HCT116 (cell line): ENCODE results near the gene SLC25A13. TPM values are rescaled to one million over a fixed set of nuclear protein-coding genes. Genes with fewer than 3 reads are reported as not detected.

ENCODE experiments used
- ATAC-seq: fragments of 200-7000 bp; cut with Tn5 transposase; 2 replicates; pipeline ENCODE4 v1.9.1; 2020; ENCODE audit warnings: mild to moderate bottlenecking, moderate library complexity
- BruUV-seq: library from RNA; stranded (reverse); fragments of 400-500 nt; replicated peaks from 2 replicates; lab custom pipeline; 2021; lab: Mats Ljungman, UMichigan
- CTCF ChIA-PET: fragments of 300-600 bp; sonication (Branson Sonifier 250); formaldehyde crosslinking; loops from one replicate; lab custom pipeline; 2021; ENCODE audit warnings: antibody characterized with exemption; lab: Charles Lee
- POLR2A ChIA-PET: fragments of 300-600, 350-600 bp; sonication (Branson Sonifier 250); formaldehyde crosslinking; loops from one replicate; lab custom pipeline; 2021; ENCODE audit warnings: antibody characterized with exemption; lab: Charles Lee
- RAD21 ChIA-PET, 2 experiments: fragments of 300-600 bp; sonication (Branson Sonifier 250); formaldehyde crosslinking; loops; one replicate each; lab custom pipeline; 2023; ENCODE audit warnings: low total read pairs in 2 of 2; ENCODE audit not compliant: uncharacterized antibody in 2 of 2, unreplicated experiment in 2 of 2, low non-redundant PET in 1 of 2; lab: Charles Lee
- DNase-seq: peaks from one replicate; pipeline ENCODE4 v3.0.0-alpha.2; 2010; ENCODE audit warnings: low read depth, low spot score
- H2AFZ ChIP-seq: fragments of 200-600 bp; shearing (Covaris generic), sonication (generic); 2 replicates; pipeline ENCODE4 v1.6.1; 2017; ENCODE audit warnings: low read depth, mixed run types, mixed read lengths, antibody characterized with exemption, low read length; ENCODE audit not compliant: poor library complexity, severe bottlenecking
- H3K27ac ChIP-seq: 2 replicates; pipeline ENCODE4 v1.5.1; 2012; ENCODE audit warnings: low read depth, low read length
- H3K27me3 ChIP-seq: fragments of 200-600 bp; sonication (generic); 2 replicates; pipeline ENCODE4 v1.6.1; 2016; ENCODE audit warnings: mixed run types, low read length, mixed read lengths; ENCODE audit not compliant: insufficient read depth
- H3K36me3 ChIP-seq, 2 experiments: fragments of 200-500 bp in 1 of 2; fragments of 200-600 bp in 1 of 2; sonication (Bioruptor generic) in 1 of 2; sonication (generic) in 1 of 2; 2 replicates each; pipeline versions ENCODE4 v1.5.1 to v1.6.1; 2014 to 2016; ENCODE audit warnings: low read length in 2 of 2, inconsistent platforms in 1 of 2, mixed read lengths in 1 of 2, mixed run types in 1 of 2; ENCODE audit not compliant: insufficient read depth in 2 of 2, control insufficient read depth in 1 of 2
- H3K4me1 ChIP-seq, 2 experiments: fragments of 200-600 bp in 1 of 2; sonication (generic) in 1 of 2; 2 replicates each; pipeline versions ENCODE4 v1.5.1 to v1.6.1; 2012 to 2017; ENCODE audit warnings: low read length in 2 of 2, inconsistent platforms in 1 of 2, mild to moderate bottlenecking in 1 of 2, mixed read lengths in 1 of 2, mixed run types in 1 of 2, moderate library complexity in 1 of 2; ENCODE audit not compliant: insufficient read depth in 2 of 2, control insufficient read depth in 1 of 2
- H3K4me2 ChIP-seq: fragments of 200-600 bp; sonication (generic); 2 replicates; pipeline ENCODE4 v1.6.1; 2017; ENCODE audit warnings: mixed run types, low read length, mixed read lengths
- H3K4me3 ChIP-seq, 2 experiments: fragments of 200-600 bp in 1 of 2; sonication (generic) in 1 of 2; replicated peaks in 1 of 2; 2 replicates each; pipeline ENCODE4 v1.5.1; 2011 to 2016; ENCODE audit warnings: low read length in 2 of 2, control low read depth in 1 of 2, low read depth in 1 of 2, mild to moderate bottlenecking in 1 of 2, mixed read lengths in 1 of 2, mixed run types in 1 of 2
- H3K79me2 ChIP-seq: fragments of 200-600 bp; sonication (generic); 2 replicates; pipeline ENCODE4 v1.6.1; 2017; ENCODE audit warnings: mild to moderate bottlenecking, mixed run types, low read length, moderate library complexity, mixed read lengths; ENCODE audit not compliant: insufficient read depth
- H3K9ac ChIP-seq: fragments of 200-600 bp; sonication (generic); 2 replicates; pipeline ENCODE4 v1.6.1; 2016; ENCODE audit warnings: low read length, mixed read lengths
- H3K9me2 ChIP-seq: fragments of 200-600 bp; sonication (generic), shearing (Covaris generic); 2 replicates; pipeline ENCODE4 v1.6.1; 2017; ENCODE audit warnings: mixed run types, mild to moderate bottlenecking, moderate library complexity; ENCODE audit not compliant: insufficient read depth
- H3K9me3 ChIP-seq, 2 experiments: fragments of 200-500 bp in 1 of 2; fragments of 200-600 bp in 1 of 2; sonication (Bioruptor generic) in 1 of 2; sonication (generic) in 1 of 2; 2 replicates each; pipeline ENCODE4 v1.6.1; 2014 to 2017; ENCODE audit warnings: low read length in 2 of 2, mixed read lengths in 2 of 2, inconsistent platforms in 1 of 2, low read depth in 1 of 2, mild to moderate bottlenecking in 1 of 2, mixed run types in 1 of 2, moderate library complexity in 1 of 2; ENCODE audit not compliant: control insufficient read depth in 1 of 2, insufficient read depth in 1 of 2
- H4K20me1 ChIP-seq: fragments of 200-600 bp; sonication (generic), shearing (Covaris generic); 2 replicates; pipeline ENCODE4 v1.6.1; 2017; ENCODE audit warnings: mixed run types, mild to moderate bottlenecking, moderate library complexity; ENCODE audit not compliant: insufficient read depth
- CBX3 ChIP-seq: IDR thresholded peaks from 2 replicates; pipeline ENCODE4 v1.6.1; 2012; ENCODE audit warnings: low read depth
- CEBPB ChIP-seq: IDR thresholded peaks from 2 replicates; pipeline ENCODE4 v1.6.1; 2012; ENCODE audit warnings: low read depth
- JUND ChIP-seq: IDR thresholded peaks from 2 replicates; pipeline ENCODE4 v1.6.1; 2012
- POLR2AphosphoS5 ChIP-seq: IDR thresholded peaks from 2 replicates; pipeline ENCODE4 v1.6.1; 2011; ENCODE audit warnings: mild to moderate bottlenecking, low read depth, low read length, moderate library complexity
- SIN3A ChIP-seq: IDR thresholded peaks from 2 replicates; pipeline ENCODE4 v1.6.1; 2012; ENCODE audit warnings: low read depth
- SP1 ChIP-seq: IDR thresholded peaks from 2 replicates; pipeline ENCODE4 v1.6.1; 2012; ENCODE audit warnings: low read depth
- SRF ChIP-seq: IDR thresholded peaks from 2 replicates; pipeline ENCODE4 v1.6.1; 2012; ENCODE audit warnings: low read depth
- ZFX ChIP-seq: fragments of 450-650 bp; IDR thresholded peaks from 2 replicates; pipeline ENCODE4 v1.6.1; 2017
- intact Hi-C: fragments of 100-400 bp; cut with micrococcal nuclease; formaldehyde crosslinking; loops from 2 replicates; pipeline ENCODE4 v1.10.0; 2022
- total RNA-seq: library from RNA; stranded (reverse); gene quantifications from one replicate; pipeline ENCODE4 v1.2.1, GENCODE V29; 2021; ENCODE audit not compliant: unreplicated experiment
- TF ChIP-seq, protein P1 (sequence below), 3 experiments: fragments of 200-600 bp in 1 of 3; sonication (generic) in 1 of 3; IDR thresholded peaks in 2 of 3; conservative IDR thresholded peaks in 1 of 3; 2 replicates each; pipeline ENCODE4 v1.5.1; 2012 to 2017; ENCODE audit warnings: low read depth in 2 of 3, low read length in 2 of 3, antibody characterized with exemption in 1 of 3, borderline replicate concordance in 1 of 3, control low read depth in 1 of 3, mild to moderate bottlenecking in 1 of 3, mixed read lengths in 1 of 3, mixed run types in 1 of 3, moderate library complexity in 1 of 3; ENCODE audit not compliant: insufficient read depth in 1 of 3

Gene SLC25A13
- total RNA-seq, 1 experiment from 2014 or later: 19.3 TPM

DNA sequence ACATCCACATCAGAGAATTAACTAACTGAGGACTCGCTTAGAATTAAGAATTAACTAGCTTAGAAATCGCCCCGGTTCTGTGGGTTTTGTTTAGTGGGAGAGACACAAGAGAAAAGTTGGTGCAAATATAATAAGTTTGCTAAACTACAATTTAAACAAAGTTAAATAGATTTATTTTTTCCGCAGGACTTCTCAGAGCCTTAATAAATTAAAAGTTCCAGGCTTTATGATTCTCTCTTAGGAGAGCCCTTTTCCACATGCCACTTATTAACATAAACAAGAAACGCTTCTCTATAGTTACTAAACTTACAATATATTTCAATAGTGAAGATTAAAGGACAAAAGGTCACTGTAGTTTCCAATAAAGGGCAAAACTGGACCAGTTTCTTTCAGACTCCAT lies 100.0 kb downstream of the SLC25A13 start (continued):
- TF ChIP-seq, protein P1, sequence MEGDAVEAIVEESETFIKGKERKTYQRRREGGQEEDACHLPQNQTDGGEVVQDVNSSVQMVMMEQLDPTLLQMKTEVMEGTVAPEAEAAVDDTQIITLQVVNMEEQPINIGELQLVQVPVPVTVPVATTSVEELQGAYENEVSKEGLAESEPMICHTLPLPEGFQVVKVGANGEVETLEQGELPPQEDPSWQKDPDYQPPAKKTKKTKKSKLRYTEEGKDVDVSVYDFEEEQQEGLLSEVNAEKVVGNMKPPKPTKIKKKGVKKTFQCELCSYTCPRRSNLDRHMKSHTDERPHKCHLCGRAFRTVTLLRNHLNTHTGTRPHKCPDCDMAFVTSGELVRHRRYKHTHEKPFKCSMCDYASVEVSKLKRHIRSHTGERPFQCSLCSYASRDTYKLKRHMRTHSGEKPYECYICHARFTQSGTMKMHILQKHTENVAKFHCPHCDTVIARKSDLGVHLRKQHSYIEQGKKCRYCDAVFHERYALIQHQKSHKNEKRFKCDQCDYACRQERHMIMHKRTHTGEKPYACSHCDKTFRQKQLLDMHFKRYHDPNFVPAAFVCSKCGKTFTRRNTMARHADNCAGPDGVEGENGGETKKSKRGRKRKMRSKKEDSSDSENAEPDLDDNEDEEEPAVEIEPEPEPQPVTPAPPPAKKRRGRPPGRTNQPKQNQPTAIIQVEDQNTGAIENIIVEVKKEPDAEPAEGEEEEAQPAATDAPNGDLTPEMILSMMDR (IDR thresholded peaks at IDR 0.05 in 2 of 3, conservative IDR thresholded peaks at IDR 0.05 in 1 of 3; ENCODE audit: borderline replicate concordance in 1 of 3, insufficient read depth in 1 of 3, low read depth in 2 of 3, low read length in 2 of 3): no peak
- no peak for TF ChIP-seq CBX3

DNA sequence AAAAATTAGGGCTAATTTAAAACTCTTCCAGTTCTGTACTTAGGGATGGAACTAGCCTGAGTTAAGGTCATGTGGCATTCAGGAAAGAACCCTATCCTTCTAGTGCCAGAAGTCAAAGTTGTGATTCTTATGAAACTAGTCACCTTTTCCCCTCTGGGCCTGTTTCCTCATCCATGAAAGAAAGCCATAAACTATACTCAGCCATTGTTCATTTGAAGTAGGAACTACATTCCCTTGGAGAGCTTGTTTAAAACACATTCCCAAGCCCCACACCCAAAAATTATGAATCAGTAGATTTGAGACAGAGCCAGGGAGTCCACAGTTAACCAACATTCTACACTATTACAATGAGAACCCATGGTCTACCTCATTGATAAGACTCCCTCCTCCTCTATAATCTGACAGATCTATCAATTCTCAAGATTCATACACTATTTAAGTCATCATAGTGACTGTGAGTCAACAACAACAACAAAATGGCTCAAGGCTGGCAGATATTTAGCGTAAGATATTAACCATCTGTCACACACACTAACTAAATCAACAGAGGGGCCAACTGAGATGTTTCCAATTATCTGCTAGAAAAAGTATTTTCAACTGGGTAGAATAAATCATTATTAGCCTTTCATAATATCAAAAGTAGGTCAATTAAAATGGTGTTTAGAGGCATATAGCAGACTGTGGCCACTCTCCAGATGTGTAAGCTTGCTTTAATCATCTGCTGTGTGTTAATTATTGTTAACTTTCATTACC lies 102.3 kb downstream of the SLC25A13 start:
- Histone ChIP-seq H2AFZ (no peak overlapping the region), H3K9ac (no peak overlapping the region)
- intact Hi-C loops: no loop called here

More for the DNA sequence above, 102.3 kb downstream of the SLC25A13 start:
- peak; percentile 47 for ATAC-seq
- no peak overlapping the region for H3K27ac ChIP-seq
- CTCF ChIA-PET: interaction anchor here (0.7 kb wide), 1 partner anchor 808 kb away, joined by 3 read pairs; no protein-coding TSS in a partner anchor
- DNase-seq: peak; percentile 22
- H3K79me2 ChIP-seq: peaks cover 5% of the 10 kb centered on the region
- TF ChIP-seq SIN3A (peak; percentile 48; the same call in 1 of the 2 replicates), CEBPB (peak; percentile 76; the same call in 1 of the 2 replicates), SP1 (peak; percentile 34; the same call in 1 of the 2 replicates), ZFX (no peak), SRF (no peak), POLR2AphosphoS5 (no peak), JUND (peak; percentile 35)
- RAD21 ChIA-PET: no interaction called here
- no peaks in the 10 kb centered on the region for H3K27me3 ChIP-seq
- peaks cover 6 to 17% of the 10 kb centered on the region in 2 experiments; a peak in 3 of 4 replicates for H3K4me1 ChIP-seq
- no peaks in the 10 kb centered on the region for H3K9me3 ChIP-seq
- peak overlapping the region; percentile 43 for H3K4me2 ChIP-seq
- H3K4me3 ChIP-seq: no peak overlapping the region; a peak in 1 of 4 replicates
- no peaks in the 10 kb centered on the region for H3K9me2 ChIP-seq
- no peaks in the 10 kb centered on the region for H3K36me3 ChIP-seq
- BruUV-seq: no TSS peak
- POLR2A ChIA-PET: no interaction called here
- H4K20me1 ChIP-seq: no peaks in the 10 kb centered on the region
